GM12878 (cell line): ENCODE results near the gene PCLO. TPM values are rescaled to one million over a fixed set of nuclear protein-coding genes. Genes with fewer than 3 reads are reported as not detected.

Experiments used
- ATAC-seq: fragments of 200-7000 bp; cut with Tn5 transposase; 3 replicates; pipeline ENCODE4 v1.9.1; 2020; ENCODE audit warnings: mild to moderate bottlenecking, moderate library complexity
- BruUV-seq: library from RNA; stranded (reverse); fragments of 400-500 nt; replicated peaks from 2 replicates; lab custom pipeline; 2021; lab: Mats Ljungman, UMichigan
- CTCF ChIA-PET: fragments of 300-600 bp; sonication (Branson Sonifier 250); formaldehyde crosslinking; extraction: SDS; loops from one replicate; lab custom pipeline; 2021; ENCODE audit warnings: inconsistent platforms; lab: Yijun Ruan, JAX
- POLR2A ChIA-PET: fragments of 350-600 bp; formaldehyde crosslinking; extraction: SDS; loops from one replicate; lab custom pipeline; 2021; ENCODE audit warnings: inconsistent platforms; lab: Charles Lee
- RAD21 ChIA-PET: fragments of 300-600 bp; sonication (Branson Sonifier 250); formaldehyde crosslinking; loops from one replicate; lab custom pipeline; 2023; ENCODE audit warnings: antibody characterized with exemption; ENCODE audit not compliant: unreplicated experiment; lab: Charles Lee
- SMC1A ChIA-PET: fragments of 300-600 bp; sonication (Branson Sonifier 250); formaldehyde crosslinking; loops from one replicate; lab custom pipeline; 2023; ENCODE audit not compliant: unreplicated experiment, uncharacterized antibody; lab: Charles Lee
- DNase-seq: peaks from one replicate; pipeline ENCODE4 v3.0.0-alpha.2; 2011; ENCODE audit warnings: low read depth, low spot score
- FAIRE-seq: peaks from 3 replicates; lab custom pipeline; 2011; peaks lifted over from hg19 to GRCh38; lab: Jason Lieb, UNC
- H2AFZ ChIP-seq: 2 replicates; pipeline ENCODE4 v1.6.0; 2011; ENCODE audit warnings: low read depth, low read length, control low read depth; ENCODE audit not compliant: control insufficient read depth
- H3K27ac ChIP-seq: 2 replicates; pipeline ENCODE4 v1.5.1; 2011; ENCODE audit warnings: control low read depth; ENCODE audit not compliant: control insufficient read depth, insufficient read depth
- H3K27me3 ChIP-seq, 2 experiments: replicated peaks in 1 of 2; 2 replicates each; pipeline versions ENCODE4 v1.6.0 to v1.6.1; 2011; ENCODE audit warnings: low read length in 1 of 2; ENCODE audit not compliant: control insufficient read depth in 2 of 2, insufficient read depth in 2 of 2
- H3K36me3 ChIP-seq, 2 experiments: 2 replicates each; pipeline ENCODE4 v1.5.1; 2011; ENCODE audit warnings: low read length in 1 of 2; ENCODE audit not compliant: control insufficient read depth in 2 of 2, insufficient read depth in 2 of 2
- H3K4me1 ChIP-seq: 2 replicates; pipeline ENCODE4 v1.6.1; 2011; ENCODE audit warnings: mild to moderate bottlenecking, low read length, moderate library complexity, mixed read lengths; ENCODE audit not compliant: control insufficient read depth, insufficient read depth
- H3K4me2 ChIP-seq: 2 replicates; pipeline ENCODE4 v1.6.0; 2011; ENCODE audit warnings: control low read depth; ENCODE audit not compliant: control insufficient read depth, insufficient read depth
- H3K4me3 ChIP-seq: fragments of 200-600 bp; sonication (generic); 2 replicates; pipeline ENCODE4 v1.5.1; 2016
- H3K79me2 ChIP-seq: 2 replicates; pipeline ENCODE4 v1.6.0; 2011; ENCODE audit warnings: low read length; ENCODE audit not compliant: control insufficient read depth, insufficient read depth
- H3K9ac ChIP-seq: 2 replicates; pipeline ENCODE4 v1.8.0; 2011; ENCODE audit warnings: low read length, control low read depth, mixed read lengths; ENCODE audit not compliant: control insufficient read depth, insufficient read depth
- H3K9me3 ChIP-seq: replicated peaks from 3 replicates; pipeline ENCODE4 v1.5.1; 2011; ENCODE audit warnings: mild to moderate bottlenecking, low read length; ENCODE audit not compliant: control insufficient read depth, insufficient read depth
- H4K20me1 ChIP-seq: 2 replicates; pipeline ENCODE4 v1.6.0; 2011; ENCODE audit not compliant: control insufficient read depth, insufficient read depth
- ASH2L ChIP-seq: fragments of 300-600, 200-600 bp; sonication (generic); IDR thresholded peaks from 2 replicates; pipeline ENCODE4 v1.6.1; 2017; ENCODE audit warnings: low read depth, mild to moderate bottlenecking, borderline replicate concordance
- CEBPZ ChIP-seq: fragments of 150-350 bp; IDR thresholded peaks from 2 replicates; pipeline ENCODE4 v1.6.1; 2016; ENCODE audit warnings: low read depth, low read length
- NR2F1 ChIP-seq: fragments of 450-650 bp; conservative IDR thresholded peaks from 2 replicates; pipeline ENCODE4 v1.6.1; 2017; ENCODE audit warnings: mild to moderate bottlenecking
- SREBF1 ChIP-seq: IDR thresholded peaks from 2 replicates; pipeline ENCODE4 v1.6.1; 2012; ENCODE audit warnings: mild to moderate bottlenecking, low read length
- SUZ12 ChIP-seq: fragments of 200-600 bp; sonication (generic); IDR thresholded peaks from one replicate; pipeline ENCODE4 v1.6.1; 2018; ENCODE audit warnings: antibody characterized with exemption, mild to moderate bottlenecking; ENCODE audit not compliant: unreplicated experiment
- WGBS: methylation state at CpG from one replicate; pipeline ENCODE4 v1.1.6; 2016; ENCODE audit warnings: low lambda C conversion rate; ENCODE audit not compliant: insufficient replicate concordance, insufficient coverage; ENCODE audit errors: missing lambda C conversion rate; 5-methylcytosine and 5-hydroxymethylcytosine counted together
- in situ Hi-C: fragments of 300-500 bp; cut with MboI; formaldehyde crosslinking; loops from 9 replicates; pipeline ENCODE4 v1.14.3; 2018; ENCODE audit warnings: mixed read lengths
- intact Hi-C: fragments of 100-400 bp; cut with micrococcal nuclease; formaldehyde crosslinking; loops from one replicate; pipeline ENCODE4 v1.14.2; 2022; ENCODE audit not compliant: unreplicated experiment
- polyA plus RNA-seq, 11 experiments: library from polyadenylated mRNA; depleted of rRNA in 4 of 11; unstranded in 6 of 11; stranded (reverse) in 5 of 11; fragments of >200 nt; fragmentation: Nextera tagmentation in 4 of 11; fragmentation: Illumina TruSeq in 1 of 11; extraction: Ambion mirVana in 4 of 11; extraction: Trizol in 1 of 11; gene quantifications; 1 replicate in 1 of 11; 2 replicates in 10 of 11; pipeline versions ENCODE4 v1.2.1 to v1.2.3, GENCODE V29; 2011 to 2016; ENCODE audit warnings: inconsistent platforms in 2 of 11, missing spikeins in 2 of 11, low read depth in 1 of 11
- total RNA-seq, 4 experiments: library from RNA; depleted of rRNA in 3 of 4; stranded (reverse); fragments of >200 nt in 3 of 4; fragmentation: Illumina TruSeq in 1 of 4; extraction: Trizol in 1 of 4; gene quantifications; 2 replicates each; pipeline versions ENCODE4 v1.2.1 to v1.2.3, GENCODE V29; 2013 to 2021

PCLO gene
- total and polyA plus RNA-seq, 10 of the 15 experiments (the other 5 are each of a cell fraction or from before 2014, with no cell fraction given): 0.01 to 0.08 (median 0.03) TPM; not detected in 6

DNA sequence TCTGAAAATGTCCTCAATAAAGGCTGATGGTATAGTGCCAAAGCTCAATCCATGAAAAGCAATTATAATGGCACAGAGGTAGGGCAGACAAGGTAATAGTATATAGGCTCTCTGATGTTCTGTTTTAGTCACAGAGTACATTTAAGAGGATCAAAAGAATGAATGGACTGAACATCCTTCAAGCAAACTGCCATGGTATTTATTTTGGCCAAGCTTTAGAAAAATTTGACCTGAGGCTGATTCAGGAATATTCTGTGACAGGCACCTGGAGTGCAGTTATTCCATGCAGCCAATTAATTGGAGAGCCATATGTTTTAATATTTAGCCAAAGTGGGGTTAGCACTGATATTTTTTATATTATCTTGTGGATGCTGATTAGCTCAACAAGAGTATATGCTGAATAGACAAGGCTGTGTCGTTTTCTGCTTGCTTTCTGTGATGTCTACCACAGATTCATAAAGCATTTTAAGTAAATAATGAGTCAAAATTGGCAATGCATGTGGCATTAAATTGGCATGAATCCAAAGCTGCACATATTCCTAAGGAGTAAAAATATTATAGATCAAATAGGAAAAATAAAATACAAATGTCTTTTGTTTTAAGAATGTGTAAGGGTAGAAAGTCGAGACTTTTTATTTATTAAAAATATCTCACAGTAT, 177.4 kb downstream of the PCLO start:
- H3K4me3 ChIP-seq: no peak overlapping the region
- no peak overlapping the region for H2AFZ ChIP-seq
- RAD21 ChIA-PET: no interaction called here
- no peak overlapping the region for H3K9ac ChIP-seq
- no peaks in the 10 kb centered on the region for H3K27me3 ChIP-seq
- no peaks in the 10 kb centered on the region for H3K36me3 ChIP-seq
- no peak for ATAC-seq
- WGBS: 0% methylated on average over 2 of the region's 2 CpGs
- FAIRE-seq: no peak
- TF ChIP-seq CEBPZ: no peak
- TF ChIP-seq SUZ12: no peak
- no peak for TF ChIP-seq NR2F1
- no peak for TF ChIP-seq ASH2L
- no peak for TF ChIP-seq SREBF1
- TF ChIP-seq, all 136 proteins: peak for 0
- Histone ChIP-seq H3K4me1 (no peaks in the 10 kb centered on the region), H3K9me3 (no peaks in the 10 kb centered on the region), H3K79me2 (no peaks in the 10 kb centered on the region), H3K27ac (no peak overlapping the region), H3K4me2 (no peak overlapping the region), H4K20me1 (no peaks in the 10 kb centered on the region)
- BruUV-seq: no TSS peak
- in situ Hi-C loops (no loop called here), intact Hi-C loops (no loop called here)
- CTCF ChIA-PET: no interaction called here
- no peak for DNase-seq
- SMC1A ChIA-PET: interaction anchor here (1.6 kb wide), 1 partner anchor 11 kb away, joined by 6 read pairs; no protein-coding TSS in a partner anchor
- POLR2A ChIA-PET: no interaction called here
